HCT116 (cell line): ENCODE results near the gene ERC2. TPM values are rescaled to one million over a fixed set of nuclear protein-coding genes. Genes with fewer than 3 reads are reported as not detected.

Source experiments
- ATAC-seq: fragments of 200-7000 bp; cut with Tn5 transposase; 2 replicates; pipeline ENCODE4 v1.9.1; 2020; ENCODE audit warnings: mild to moderate bottlenecking, moderate library complexity
- BruUV-seq: library from RNA; stranded (reverse); fragments of 400-500 nt; replicated peaks from 2 replicates; lab custom pipeline; 2021; lab: Mats Ljungman, UMichigan
- CTCF ChIA-PET: fragments of 300-600 bp; sonication (Branson Sonifier 250); formaldehyde crosslinking; loops from one replicate; lab custom pipeline; 2021; ENCODE audit warnings: antibody characterized with exemption; lab: Charles Lee
- POLR2A ChIA-PET: fragments of 300-600, 350-600 bp; sonication (Branson Sonifier 250); formaldehyde crosslinking; loops from one replicate; lab custom pipeline; 2021; ENCODE audit warnings: antibody characterized with exemption; lab: Charles Lee
- RAD21 ChIA-PET, 2 experiments: fragments of 300-600 bp; sonication (Branson Sonifier 250); formaldehyde crosslinking; loops; one replicate each; lab custom pipeline; 2023; ENCODE audit warnings: low total read pairs in 2 of 2; ENCODE audit not compliant: uncharacterized antibody in 2 of 2, unreplicated experiment in 2 of 2, low non-redundant PET in 1 of 2; lab: Charles Lee
- DNase-seq: peaks from one replicate; pipeline ENCODE4 v3.0.0-alpha.2; 2010; ENCODE audit warnings: low read depth, low spot score
- H2AFZ ChIP-seq: fragments of 200-600 bp; shearing (Covaris generic), sonication (generic); 2 replicates; pipeline ENCODE4 v1.6.1; 2017; ENCODE audit warnings: low read depth, mixed run types, mixed read lengths, antibody characterized with exemption, low read length; ENCODE audit not compliant: poor library complexity, severe bottlenecking
- H3K27ac ChIP-seq: 2 replicates; pipeline ENCODE4 v1.5.1; 2012; ENCODE audit warnings: low read depth, low read length
- H3K27me3 ChIP-seq: fragments of 200-600 bp; sonication (generic); 2 replicates; pipeline ENCODE4 v1.6.1; 2016; ENCODE audit warnings: mixed run types, low read length, mixed read lengths; ENCODE audit not compliant: insufficient read depth
- H3K36me3 ChIP-seq, 2 experiments: fragments of 200-500 bp in 1 of 2; fragments of 200-600 bp in 1 of 2; sonication (Bioruptor generic) in 1 of 2; sonication (generic) in 1 of 2; 2 replicates each; pipeline versions ENCODE4 v1.5.1 to v1.6.1; 2014 to 2016; ENCODE audit warnings: low read length in 2 of 2, inconsistent platforms in 1 of 2, mixed read lengths in 1 of 2, mixed run types in 1 of 2; ENCODE audit not compliant: insufficient read depth in 2 of 2, control insufficient read depth in 1 of 2
- H3K4me1 ChIP-seq, 2 experiments: fragments of 200-600 bp in 1 of 2; sonication (generic) in 1 of 2; 2 replicates each; pipeline versions ENCODE4 v1.5.1 to v1.6.1; 2012 to 2017; ENCODE audit warnings: low read length in 2 of 2, inconsistent platforms in 1 of 2, mild to moderate bottlenecking in 1 of 2, mixed read lengths in 1 of 2, mixed run types in 1 of 2, moderate library complexity in 1 of 2; ENCODE audit not compliant: insufficient read depth in 2 of 2, control insufficient read depth in 1 of 2
- H3K4me2 ChIP-seq: fragments of 200-600 bp; sonication (generic); 2 replicates; pipeline ENCODE4 v1.6.1; 2017; ENCODE audit warnings: mixed run types, low read length, mixed read lengths
- H3K4me3 ChIP-seq, 2 experiments: fragments of 200-600 bp in 1 of 2; sonication (generic) in 1 of 2; replicated peaks in 1 of 2; 2 replicates each; pipeline ENCODE4 v1.5.1; 2011 to 2016; ENCODE audit warnings: low read length in 2 of 2, control low read depth in 1 of 2, low read depth in 1 of 2, mild to moderate bottlenecking in 1 of 2, mixed read lengths in 1 of 2, mixed run types in 1 of 2
- H3K79me2 ChIP-seq: fragments of 200-600 bp; sonication (generic); 2 replicates; pipeline ENCODE4 v1.6.1; 2017; ENCODE audit warnings: mild to moderate bottlenecking, mixed run types, low read length, moderate library complexity, mixed read lengths; ENCODE audit not compliant: insufficient read depth
- H3K9ac ChIP-seq: fragments of 200-600 bp; sonication (generic); 2 replicates; pipeline ENCODE4 v1.6.1; 2016; ENCODE audit warnings: low read length, mixed read lengths
- H3K9me2 ChIP-seq: fragments of 200-600 bp; sonication (generic), shearing (Covaris generic); 2 replicates; pipeline ENCODE4 v1.6.1; 2017; ENCODE audit warnings: mixed run types, mild to moderate bottlenecking, moderate library complexity; ENCODE audit not compliant: insufficient read depth
- H3K9me3 ChIP-seq, 2 experiments: fragments of 200-500 bp in 1 of 2; fragments of 200-600 bp in 1 of 2; sonication (Bioruptor generic) in 1 of 2; sonication (generic) in 1 of 2; 2 replicates each; pipeline ENCODE4 v1.6.1; 2014 to 2017; ENCODE audit warnings: low read length in 2 of 2, mixed read lengths in 2 of 2, inconsistent platforms in 1 of 2, low read depth in 1 of 2, mild to moderate bottlenecking in 1 of 2, mixed run types in 1 of 2, moderate library complexity in 1 of 2; ENCODE audit not compliant: control insufficient read depth in 1 of 2, insufficient read depth in 1 of 2
- H4K20me1 ChIP-seq: fragments of 200-600 bp; sonication (generic), shearing (Covaris generic); 2 replicates; pipeline ENCODE4 v1.6.1; 2017; ENCODE audit warnings: mixed run types, mild to moderate bottlenecking, moderate library complexity; ENCODE audit not compliant: insufficient read depth
- CEBPB ChIP-seq: IDR thresholded peaks from 2 replicates; pipeline ENCODE4 v1.6.1; 2012; ENCODE audit warnings: low read depth
- EGR1 ChIP-seq: IDR thresholded peaks from 2 replicates; pipeline ENCODE4 v1.6.1; 2012; ENCODE audit warnings: low read depth
- ELF1 ChIP-seq: IDR thresholded peaks from 2 replicates; pipeline ENCODE4 v1.6.1; 2012; ENCODE audit warnings: low read depth, borderline replicate concordance
- EZH2 ChIP-seq: fragments of 200-600 bp; sonication (generic); IDR thresholded peaks from 2 replicates; pipeline ENCODE4 v1.6.1; 2017; ENCODE audit warnings: antibody characterized with exemption, mixed run types
- FOSL1 ChIP-seq: IDR thresholded peaks from 2 replicates; pipeline ENCODE4 v1.6.1; 2012; ENCODE audit warnings: low read depth
- JUND ChIP-seq: IDR thresholded peaks from 2 replicates; pipeline ENCODE4 v1.6.1; 2012
- POLR2AphosphoS5 ChIP-seq: IDR thresholded peaks from 2 replicates; pipeline ENCODE4 v1.6.1; 2011; ENCODE audit warnings: mild to moderate bottlenecking, low read depth, low read length, moderate library complexity
- RAD21 ChIP-seq: IDR thresholded peaks from 2 replicates; pipeline ENCODE4 v1.6.1; 2012; ENCODE audit warnings: low read depth, mild to moderate bottlenecking
- SIN3A ChIP-seq: IDR thresholded peaks from 2 replicates; pipeline ENCODE4 v1.6.1; 2012; ENCODE audit warnings: low read depth
- SP1 ChIP-seq: IDR thresholded peaks from 2 replicates; pipeline ENCODE4 v1.6.1; 2012; ENCODE audit warnings: low read depth
- TCF7L2 ChIP-seq: IDR thresholded peaks from 2 replicates; pipeline ENCODE4 v1.7.0; 2011; ENCODE audit warnings: borderline replicate concordance, inconsistent platforms; ENCODE audit not compliant: insufficient read depth, insufficient read length; ENCODE audit errors: extremely low read depth
- ZFX ChIP-seq: fragments of 450-650 bp; IDR thresholded peaks from 2 replicates; pipeline ENCODE4 v1.6.1; 2017
- ZNF274 ChIP-seq: fragments of 200-500 bp; sonication (Bioruptor generic); IDR thresholded peaks from 2 replicates; pipeline ENCODE4 v1.6.1; 2014; ENCODE audit warnings: mild to moderate bottlenecking, low read depth, low read length, inconsistent platforms
- intact Hi-C: fragments of 100-400 bp; cut with micrococcal nuclease; formaldehyde crosslinking; loops from 2 replicates; pipeline ENCODE4 v1.10.0; 2022
- total RNA-seq: library from RNA; stranded (reverse); gene quantifications from one replicate; pipeline ENCODE4 v1.2.1, GENCODE V29; 2021; ENCODE audit not compliant: unreplicated experiment
- TF ChIP-seq, protein P1 (sequence below): IDR thresholded peaks from 2 replicates; pipeline ENCODE4 v1.6.1; 2012
- TF ChIP-seq, protein P2 (sequence below): IDR thresholded peaks from 2 replicates; pipeline ENCODE4 v1.6.1; 2012; ENCODE audit warnings: low read depth

Gene ERC2
- total RNA-seq, 1 experiment from 2014 or later = not detected

DNA sequence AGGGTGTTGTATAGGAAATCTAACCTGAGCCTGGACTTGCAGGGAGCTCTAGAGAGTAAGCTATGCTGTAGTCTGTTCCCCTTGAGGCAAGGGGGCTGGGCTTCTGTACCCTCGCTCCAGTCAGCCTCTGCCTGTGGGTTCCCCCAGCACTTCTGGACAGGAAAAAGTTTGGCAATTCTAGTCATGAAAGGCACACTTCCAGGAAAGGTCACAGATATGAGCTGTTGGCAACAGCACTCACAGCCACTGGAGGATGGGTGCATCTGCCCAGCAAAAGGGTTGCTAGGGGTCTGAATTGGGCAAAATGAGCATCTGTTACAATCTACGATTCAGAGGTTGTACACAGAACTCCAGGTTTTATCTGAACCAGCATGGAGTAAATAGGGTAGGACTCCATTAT, 281.2 kb downstream of the ERC2 start (continued):
- no peak for TF ChIP-seq POLR2AphosphoS5
- TF ChIP-seq JUND = no peak
- no peak for TF ChIP-seq SIN3A
- TF ChIP-seq EGR1 = no peak
- TF ChIP-seq FOSL1 = no peak

DNA sequence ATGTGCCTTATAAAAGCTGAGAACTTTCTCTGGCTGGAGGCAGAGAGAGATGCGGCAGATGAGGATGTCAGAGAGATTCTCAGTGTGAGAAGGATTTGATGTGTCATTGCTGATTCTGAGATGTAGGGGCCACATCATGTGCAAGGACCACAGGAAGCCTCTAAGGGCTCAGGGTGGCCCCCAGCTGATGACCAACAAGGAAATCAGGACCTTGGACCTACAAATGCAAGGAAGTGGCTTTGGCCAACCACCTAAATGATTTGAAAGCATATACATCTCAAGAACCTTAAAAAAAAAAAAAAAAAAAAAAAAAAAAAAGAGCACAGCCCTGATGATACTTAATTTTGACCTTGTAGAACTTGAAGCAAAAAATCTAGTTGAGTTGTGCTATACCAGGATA, 282.4 kb downstream of the ERC2 start:
- H3K27ac ChIP-seq = no peak overlapping the region

More for the DNA sequence above, 282.4 kb downstream of the ERC2 start:
- H3K9me3 ChIP-seq = no peaks in the 10 kb centered on the region
- no peak overlapping the region for H3K4me2 ChIP-seq
- no peaks in the 10 kb centered on the region for H3K79me2 ChIP-seq
- no TSS peak for BruUV-seq
- POLR2A ChIA-PET = no interaction called here
- H3K9ac ChIP-seq = no peak overlapping the region
- ATAC-seq (no peak), DNase-seq (no peak)
- TF ChIP-seq SP1 (no peak), EZH2 (no peak), RAD21 (no peak), ZNF274 (no peak), ELF1 (no peak), ZFX (no peak), CEBPB (no peak), TCF7L2 (no peak)
- TF ChIP-seq, protein P1, sequence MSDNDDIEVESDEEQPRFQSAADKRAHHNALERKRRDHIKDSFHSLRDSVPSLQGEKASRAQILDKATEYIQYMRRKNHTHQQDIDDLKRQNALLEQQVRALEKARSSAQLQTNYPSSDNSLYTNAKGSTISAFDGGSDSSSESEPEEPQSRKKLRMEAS = no peak
- TF ChIP-seq, protein P2, sequence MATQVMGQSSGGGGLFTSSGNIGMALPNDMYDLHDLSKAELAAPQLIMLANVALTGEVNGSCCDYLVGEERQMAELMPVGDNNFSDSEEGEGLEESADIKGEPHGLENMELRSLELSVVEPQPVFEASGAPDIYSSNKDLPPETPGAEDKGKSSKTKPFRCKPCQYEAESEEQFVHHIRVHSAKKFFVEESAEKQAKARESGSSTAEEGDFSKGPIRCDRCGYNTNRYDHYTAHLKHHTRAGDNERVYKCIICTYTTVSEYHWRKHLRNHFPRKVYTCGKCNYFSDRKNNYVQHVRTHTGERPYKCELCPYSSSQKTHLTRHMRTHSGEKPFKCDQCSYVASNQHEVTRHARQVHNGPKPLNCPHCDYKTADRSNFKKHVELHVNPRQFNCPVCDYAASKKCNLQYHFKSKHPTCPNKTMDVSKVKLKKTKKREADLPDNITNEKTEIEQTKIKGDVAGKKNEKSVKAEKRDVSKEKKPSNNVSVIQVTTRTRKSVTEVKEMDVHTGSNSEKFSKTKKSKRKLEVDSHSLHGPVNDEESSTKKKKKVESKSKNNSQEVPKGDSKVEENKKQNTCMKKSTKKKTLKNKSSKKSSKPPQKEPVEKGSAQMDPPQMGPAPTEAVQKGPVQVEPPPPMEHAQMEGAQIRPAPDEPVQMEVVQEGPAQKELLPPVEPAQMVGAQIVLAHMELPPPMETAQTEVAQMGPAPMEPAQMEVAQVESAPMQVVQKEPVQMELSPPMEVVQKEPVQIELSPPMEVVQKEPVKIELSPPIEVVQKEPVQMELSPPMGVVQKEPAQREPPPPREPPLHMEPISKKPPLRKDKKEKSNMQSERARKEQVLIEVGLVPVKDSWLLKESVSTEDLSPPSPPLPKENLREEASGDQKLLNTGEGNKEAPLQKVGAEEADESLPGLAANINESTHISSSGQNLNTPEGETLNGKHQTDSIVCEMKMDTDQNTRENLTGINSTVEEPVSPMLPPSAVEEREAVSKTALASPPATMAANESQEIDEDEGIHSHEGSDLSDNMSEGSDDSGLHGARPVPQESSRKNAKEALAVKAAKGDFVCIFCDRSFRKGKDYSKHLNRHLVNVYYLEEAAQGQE = no peak
- no peaks in the 10 kb centered on the region for H3K27me3 ChIP-seq
- H2AFZ ChIP-seq = no peak overlapping the region
- intact Hi-C loops = no loop called here
- H3K4me1 ChIP-seq = no peaks in the 10 kb centered on the region
- no peaks in the 10 kb centered on the region for H3K9me2 ChIP-seq
- RAD21 ChIA-PET = no interaction called here
- H4K20me1 ChIP-seq = no peaks in the 10 kb centered on the region
- no peaks in the 10 kb centered on the region for H3K36me3 ChIP-seq
- H3K4me3 ChIP-seq = no peak overlapping the region
- CTCF ChIA-PET = no interaction called here
